ENCODE measurements around the gene ATP13A2.

Gene ATP13A2

GRCh38 chr1:17031436-17031835 is 19.7 kb upstream of the ATP13A2 start:
- no peak for DNase-seq

DNA sequence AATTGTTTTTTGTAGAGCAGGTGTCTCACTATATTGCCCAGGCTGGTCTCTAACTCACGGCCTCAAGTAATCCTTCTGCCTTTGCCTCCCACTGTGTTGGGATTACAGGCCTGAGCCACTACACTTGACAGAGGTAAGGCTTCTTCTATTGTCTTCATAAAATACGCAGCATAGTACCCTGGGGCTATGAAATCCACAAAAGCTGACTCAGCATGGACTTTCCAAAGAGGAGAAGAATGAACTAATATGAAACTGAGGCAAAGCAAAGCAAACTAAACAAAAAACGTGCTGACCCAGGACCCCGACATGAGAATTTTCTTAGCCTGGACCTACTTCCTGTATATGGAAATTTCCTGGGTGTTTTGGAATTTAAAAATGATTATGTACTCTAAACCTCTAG is 18.5 kb upstream of the ATP13A2 start:
- DNase-seq = no peak

DNA sequence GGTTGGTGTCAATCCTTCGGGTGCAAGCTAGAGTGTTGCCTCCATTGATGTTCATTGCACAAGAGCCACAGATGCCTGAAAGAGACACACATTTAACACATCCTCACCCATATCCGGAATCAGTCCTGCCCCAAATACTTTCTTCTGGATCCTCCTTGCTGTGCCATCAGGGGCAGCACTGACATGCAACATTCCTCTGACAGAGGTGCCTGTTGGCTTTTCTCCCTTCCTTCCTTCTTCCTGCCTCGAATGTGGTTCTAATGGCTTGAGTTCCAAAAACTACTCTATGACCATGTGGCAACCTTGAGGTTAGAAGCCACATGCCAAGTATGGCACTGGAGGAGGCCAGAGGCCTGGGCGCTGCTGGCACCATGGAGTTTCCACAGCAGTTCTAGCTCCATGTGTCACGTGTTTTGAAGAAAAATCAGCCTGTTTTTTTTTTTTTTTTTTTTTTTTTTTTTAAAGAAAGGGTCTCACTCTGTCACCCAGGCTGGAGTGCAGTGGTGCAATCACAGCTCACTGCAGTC is 17.0 kb upstream of the ATP13A2 start:
- no peak for DNase-seq

- DNase-seq = no peak
Measured at GRCh38 chr1:17027900-17028299, 16.2 kb upstream of the ATP13A2 start.

DNA sequence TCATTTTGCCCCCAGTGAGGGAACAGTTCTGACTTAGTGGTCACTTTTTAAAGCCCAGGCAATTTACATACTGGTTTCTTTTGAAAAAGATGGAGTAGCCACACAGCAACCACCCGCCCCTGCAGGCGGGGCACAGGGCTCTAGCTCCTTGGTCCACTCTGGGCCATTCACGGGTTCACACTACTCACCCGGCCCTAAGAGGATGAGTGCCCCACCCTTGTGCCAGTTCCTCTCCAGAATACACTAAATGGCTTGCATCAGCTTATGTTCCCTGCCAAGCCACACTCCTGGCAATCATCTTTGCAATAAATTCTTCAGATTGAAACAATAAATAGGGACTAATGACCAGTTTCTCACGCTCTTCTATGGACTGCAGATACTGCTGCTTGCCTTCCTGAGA is 15.7 kb upstream of the ATP13A2 start:
- DNase-seq = no peak

DNA sequence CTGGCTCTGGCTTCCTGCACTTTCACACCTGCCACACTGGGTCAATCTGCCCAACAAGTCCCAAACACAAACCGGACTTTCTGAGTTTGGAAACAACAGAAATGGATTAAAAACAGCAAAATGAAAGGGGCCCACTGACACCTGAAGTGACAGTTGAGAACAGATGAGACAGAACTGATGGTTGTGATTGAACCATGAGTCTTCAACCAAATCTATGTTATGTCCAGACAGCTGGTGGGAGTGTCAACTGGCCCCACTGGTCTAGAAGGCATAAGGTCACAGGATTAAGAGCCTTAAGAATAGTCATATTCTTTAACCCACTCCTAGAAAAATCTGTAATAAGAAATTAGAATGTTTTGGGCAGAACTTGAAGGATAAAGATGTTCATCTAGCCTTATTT is 13.0 kb upstream of the ATP13A2 start:
- no peak for DNase-seq

DNA sequence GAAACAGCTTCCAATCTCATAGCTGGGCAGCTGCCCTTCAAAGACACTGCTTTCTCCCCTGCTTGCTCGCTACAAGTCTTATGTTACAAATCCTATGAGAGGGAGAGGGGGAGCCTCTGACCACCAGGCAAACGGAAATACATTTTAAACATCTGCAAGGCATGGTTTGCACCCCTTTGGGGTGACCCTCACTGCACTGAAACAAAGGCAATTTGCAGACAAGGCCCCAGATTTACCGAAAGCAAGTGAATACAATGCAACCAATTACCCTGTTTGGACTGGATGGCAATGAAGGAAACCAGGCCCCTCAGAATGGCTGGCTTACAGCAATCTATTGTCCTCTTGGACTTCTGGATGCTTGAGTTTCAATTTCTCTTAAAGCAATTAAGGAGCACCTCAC is 11.8 kb upstream of the ATP13A2 start:
- no peak for DNase-seq

DNA sequence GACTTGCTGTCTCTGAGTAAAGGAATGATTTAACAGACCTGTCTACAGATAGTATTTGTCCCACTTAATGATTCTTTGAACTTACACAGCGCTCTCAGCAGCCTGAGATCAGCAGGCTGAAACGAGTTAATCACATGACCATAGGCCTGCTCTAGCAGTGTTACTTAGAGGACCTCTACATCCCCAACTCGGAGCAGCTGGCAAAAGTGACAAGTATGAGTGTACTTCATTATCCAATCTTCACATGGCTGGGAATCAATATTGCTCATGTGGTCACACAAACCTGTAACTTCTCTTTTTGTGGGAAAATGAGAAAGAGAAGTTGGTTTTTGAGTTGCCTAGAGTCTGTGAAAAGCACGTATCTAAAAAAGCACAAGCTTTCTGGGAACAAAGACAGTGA is 11.4 kb upstream of the ATP13A2 start:
- no peak for DNase-seq

GRCh38 chr1:17021896-17022295 is 10.2 kb upstream of the ATP13A2 start:
- DNase-seq = no peak

- no peak for DNase-seq
Measured at GRCh38 chr1:17020502-17020901, 8.8 kb upstream of the ATP13A2 start.

DNA sequence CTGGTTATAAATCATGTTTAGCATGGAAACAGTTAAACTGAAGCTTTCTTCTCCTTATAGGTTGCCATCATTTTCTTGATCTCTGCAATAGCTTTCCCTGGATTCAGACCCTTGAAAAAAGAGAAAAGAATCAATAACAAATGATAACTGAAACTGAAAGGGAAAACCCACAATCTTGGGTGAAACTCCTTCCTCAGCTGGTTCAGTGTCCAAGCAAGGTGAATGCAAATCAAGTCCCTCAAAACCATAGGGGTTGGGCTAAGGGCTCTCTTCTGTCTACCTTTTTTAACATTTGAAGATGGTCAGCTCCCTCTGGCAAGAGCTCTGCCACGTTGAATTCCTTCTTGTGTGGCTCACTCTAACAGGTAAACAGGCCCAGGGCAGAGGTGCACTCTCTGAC is 7.1 kb upstream of the ATP13A2 start:
- DNase-seq = no peak

DNA sequence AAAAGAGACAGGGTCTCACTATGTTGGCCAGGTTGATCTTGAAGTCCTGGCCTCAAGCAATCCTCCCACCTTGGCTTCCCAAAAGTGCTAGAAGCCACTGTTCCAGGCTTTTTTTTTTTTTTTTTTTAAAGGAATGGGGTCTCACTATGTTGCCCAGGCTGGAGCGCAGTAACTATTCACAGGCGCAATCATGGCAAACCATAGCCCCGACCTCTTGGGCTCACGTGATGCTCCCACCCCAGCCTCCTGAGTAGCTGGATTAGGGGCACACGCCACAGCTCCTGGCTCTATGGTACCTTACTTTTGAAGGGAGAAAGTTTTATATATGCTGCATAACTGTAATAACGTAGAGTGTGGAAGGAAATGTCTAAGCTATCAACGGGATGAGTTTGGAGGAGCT is 5.7 kb upstream of the ATP13A2 start:
- DNase-seq = no peak

GRCh38 chr1:17016317-17016661 is 4.6 kb upstream of the ATP13A2 start:
- DNase-seq = no peak

DNA sequence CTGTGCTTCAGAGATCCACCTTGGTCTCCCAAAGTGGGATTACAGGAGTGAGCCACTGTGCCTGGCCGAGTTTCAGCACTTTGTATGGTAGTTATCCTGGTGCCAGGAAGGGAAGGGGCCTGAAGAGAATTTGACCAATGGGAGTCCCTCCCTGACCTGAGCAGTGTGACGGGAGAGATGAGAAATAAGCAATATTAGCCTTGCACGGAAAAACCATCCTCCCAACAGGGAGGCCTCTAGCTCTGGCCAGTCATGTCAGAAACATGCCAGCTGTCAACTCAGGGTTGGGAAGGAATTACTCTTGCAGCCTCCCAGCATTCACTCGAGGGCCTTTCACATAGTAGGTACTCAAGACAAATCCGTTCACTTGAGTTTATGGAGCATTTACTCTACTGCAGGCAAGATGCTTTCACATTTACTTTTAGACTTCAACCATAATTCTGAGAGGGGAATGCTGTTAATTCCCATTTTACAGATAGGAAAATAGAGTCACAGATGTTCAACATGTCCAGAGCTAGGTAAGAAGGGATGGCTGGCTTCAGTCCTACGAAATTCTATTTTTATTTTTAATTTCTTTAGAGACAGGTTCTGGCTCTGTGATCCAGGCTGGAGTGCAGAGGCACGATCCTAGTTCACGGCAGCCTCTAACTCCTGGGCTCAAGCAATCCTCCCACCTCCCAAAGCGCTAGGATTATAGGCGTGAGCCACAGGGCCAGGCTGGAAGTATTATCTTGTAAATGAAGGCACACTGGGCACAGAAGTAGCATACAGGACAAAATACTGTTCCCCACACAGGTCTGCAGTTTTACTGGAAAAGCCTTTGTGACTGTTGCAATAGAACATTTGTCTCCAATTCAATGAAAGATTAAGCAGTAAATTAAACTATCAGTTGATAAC is 3.2 kb upstream of the ATP13A2 start:
- no peak for DNase-seq

DNA sequence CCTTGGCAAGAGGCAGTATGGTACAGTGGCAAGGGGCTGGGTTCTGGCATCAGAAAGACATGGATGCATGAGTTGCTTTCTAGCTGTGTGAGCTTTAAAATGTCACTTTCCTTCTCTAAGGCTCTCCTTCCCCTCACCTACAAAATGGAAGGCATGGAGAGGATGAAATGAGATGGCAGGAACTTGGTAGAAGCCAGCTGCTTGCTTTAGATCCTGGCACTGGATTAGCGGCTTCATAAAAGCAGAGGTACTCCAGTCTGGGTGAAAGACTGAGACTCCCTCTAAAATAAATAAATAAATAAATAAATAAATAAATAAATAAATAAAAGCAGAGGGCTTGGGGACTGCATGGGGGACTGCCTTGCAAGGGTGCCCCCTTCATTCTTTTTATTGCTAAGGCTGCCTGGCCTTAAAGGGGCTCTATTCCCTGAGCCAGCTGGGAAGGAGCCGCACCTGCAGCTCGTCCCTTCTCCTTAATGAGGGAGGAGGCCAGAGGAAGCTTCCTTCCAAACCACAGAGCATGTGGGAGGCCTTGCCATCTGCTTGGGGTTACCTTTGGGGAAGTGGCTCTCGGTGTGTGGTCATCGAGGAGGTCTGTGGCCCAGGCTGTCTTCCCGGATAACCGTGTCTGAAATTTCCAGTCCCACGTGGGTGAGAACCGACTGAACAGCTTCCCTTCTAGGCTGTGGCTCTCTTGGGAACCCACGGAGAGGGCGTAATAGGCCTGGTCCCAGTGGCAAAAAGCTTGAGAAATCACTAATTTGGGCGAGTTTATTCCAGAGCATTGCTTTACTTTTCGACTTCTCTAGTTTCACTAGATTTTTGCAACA is 2.0 kb upstream of the ATP13A2 start:
- DNase-seq = no peak

DNA sequence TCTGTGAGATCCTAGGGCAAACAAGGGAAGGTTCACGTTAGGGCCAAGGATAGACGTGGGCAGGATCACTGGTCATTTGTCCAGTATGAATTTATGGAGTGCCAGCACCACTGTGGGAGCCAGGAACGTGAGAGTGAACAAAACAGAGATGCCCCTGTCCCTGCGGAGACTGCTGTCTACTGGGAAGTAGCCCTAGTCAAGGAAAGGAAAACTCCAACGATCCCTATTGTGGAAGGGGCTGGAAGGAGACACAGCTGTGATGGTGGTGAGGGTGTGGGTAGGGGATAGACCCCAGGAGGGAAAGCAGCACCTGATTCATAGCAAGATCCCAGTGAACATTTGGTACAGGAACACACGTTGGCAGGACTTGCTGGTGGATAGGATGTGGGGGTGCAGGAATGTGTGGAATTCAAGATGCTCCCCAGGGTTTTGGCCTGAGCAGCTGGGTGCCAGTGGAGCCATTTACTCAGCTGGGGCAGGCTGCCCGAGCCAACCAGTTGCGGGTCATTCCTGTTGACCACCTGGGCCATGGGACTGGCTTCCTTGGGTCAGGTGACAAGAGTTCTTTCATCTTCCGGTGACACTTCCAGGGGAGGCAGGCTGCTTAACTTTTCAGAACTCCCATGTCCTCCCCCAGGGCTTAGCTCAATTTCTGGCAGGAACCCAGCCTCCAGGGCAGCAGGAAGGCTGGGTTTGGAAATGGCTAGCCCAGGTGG is 1.2 kb upstream of the ATP13A2 start:
- DNase-seq = no peak

DNA sequence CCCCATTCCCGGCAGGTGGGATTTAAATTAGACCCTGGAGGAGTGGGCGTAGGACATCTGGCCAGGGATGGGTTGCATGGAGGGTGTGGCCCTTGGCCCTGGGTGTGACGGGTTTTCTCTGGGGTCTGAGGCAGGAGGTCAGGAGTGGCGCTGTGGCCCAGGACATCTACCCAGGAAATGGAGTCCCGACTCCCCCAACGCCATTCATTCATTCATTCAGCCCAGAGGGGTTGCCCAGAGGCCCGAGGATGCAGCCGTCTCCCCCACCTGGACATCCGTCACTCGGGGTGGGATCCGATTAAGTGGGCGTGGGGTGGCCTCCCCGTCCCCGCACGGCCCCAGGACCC is 663 bp downstream of the ATP13A2 start:
- no peak for DNase-seq

GRCh38 chr1:17009706-17010105 is 2.0 kb downstream of the ATP13A2 start:
- DNase-seq = no peak

DNA sequence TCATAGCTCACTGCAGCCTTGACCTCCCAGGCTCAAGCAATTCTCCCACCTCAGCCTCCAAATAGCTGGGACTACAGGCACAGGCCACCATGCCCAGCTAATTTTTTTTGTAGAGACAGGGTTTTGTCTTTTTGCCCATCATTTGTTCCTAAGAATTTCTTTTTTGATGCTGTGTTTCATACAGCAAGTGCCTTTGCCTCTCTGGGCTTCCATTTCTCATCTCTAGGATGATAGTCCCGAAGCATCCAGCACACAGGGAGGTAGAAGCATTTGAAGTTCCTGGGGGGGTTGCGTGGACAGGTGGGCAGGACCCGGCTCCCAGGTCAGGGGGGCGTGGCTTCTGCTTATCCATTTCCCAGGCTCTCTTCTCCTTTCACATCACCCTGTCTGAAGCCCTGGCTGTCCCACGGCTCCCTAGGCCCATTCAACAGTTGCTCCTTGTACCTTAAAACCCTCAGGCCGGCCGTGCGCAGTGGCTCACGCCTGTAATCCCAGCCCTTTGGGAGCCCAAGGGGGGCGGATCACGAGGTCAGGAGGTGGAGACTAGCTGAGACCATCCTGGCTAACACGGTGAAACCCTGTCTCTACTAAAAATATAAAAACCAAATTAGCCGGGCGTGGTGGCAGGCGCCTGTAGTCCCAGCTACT is 3.4 kb downstream of the ATP13A2 start:
- no peak for DNase-seq

GRCh38 chr1:17007121-17007520 is 4.6 kb downstream of the ATP13A2 start:
- no peak for DNase-seq

DNA sequence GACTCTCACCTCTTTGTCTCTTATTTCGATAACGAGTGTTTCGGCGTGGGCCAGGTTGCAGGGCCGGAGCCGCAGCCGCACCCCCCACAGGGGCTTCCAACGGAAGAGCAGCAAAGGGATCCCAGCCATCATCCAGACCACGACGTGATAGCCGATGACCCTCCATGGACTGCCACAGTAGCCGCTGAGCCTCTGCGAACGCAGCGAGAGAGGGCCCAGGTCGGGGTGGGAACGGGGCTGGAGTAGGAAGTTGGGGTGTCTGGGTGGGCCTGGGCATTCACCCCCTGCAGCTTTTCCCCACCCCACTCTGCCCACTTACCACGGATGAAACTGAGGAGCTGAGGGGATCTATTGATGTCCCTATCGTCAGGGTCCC is 6.4 kb downstream of the ATP13A2 start:
- DNase-seq = no peak

DNA sequence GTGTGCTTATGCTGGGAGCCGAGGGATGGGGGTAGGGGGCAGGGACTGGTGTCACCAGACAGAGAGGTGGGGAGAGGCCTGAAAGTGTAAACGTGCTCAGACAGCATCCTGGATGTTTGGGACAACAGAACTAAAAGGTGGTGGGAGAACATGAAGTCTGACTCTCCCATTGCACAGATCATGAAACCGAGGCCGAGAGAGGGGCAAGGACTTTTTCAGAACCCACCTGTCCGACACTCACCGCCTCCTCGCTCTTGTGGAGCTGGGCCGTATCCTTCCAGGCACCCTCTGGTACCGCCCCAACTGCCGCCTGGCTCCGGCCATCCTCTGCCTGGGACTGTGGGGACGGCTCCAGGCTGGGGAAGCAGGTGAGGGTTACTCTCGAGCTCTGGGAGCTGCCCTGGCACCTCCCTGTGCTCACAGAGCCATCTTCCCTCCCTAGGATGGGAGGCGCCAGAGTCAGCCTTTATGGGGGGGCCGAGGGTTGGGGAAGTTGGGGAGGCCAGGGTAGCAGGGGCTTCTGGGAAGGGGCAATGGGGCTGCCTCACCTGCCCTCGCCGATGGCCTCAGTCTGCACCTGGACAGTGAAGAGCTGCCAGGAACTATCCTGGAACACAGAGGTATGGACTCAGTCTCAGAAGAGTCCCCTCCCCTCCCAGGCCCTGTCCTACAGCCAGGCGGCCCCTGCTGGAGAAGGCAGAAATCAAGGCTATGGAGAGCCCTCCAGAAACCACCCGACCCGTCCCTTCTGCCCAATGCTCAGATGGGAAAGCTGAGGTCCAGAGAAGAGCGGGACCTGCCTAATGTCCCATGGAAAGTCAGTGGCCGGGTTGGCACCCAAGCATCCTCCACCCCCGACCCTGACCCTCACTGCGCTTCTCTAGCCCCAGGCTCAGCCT is 7.0 kb downstream of the ATP13A2 start:
- no peak for DNase-seq

Measured in NCI-H526 treated with DMSO at 0.1 percent for 48 hours (cell line).